Measurements from ENCODE around the gene PIEZO1.

Gene PIEZO1

GRCh38 chr16:88815901-88816589, 31.0 kb upstream of the PIEZO1 start:
- peak; percentile 74 for DNase-seq

GRCh38 chr16:88815227-88815626, 30.2 kb upstream of the PIEZO1 start:
- no peak for DNase-seq

GRCh38 chr16:88814144-88814502, 29.1 kb upstream of the PIEZO1 start:
- no peak for DNase-seq

GRCh38 chr16:88813269-88814143, 28.5 kb upstream of the PIEZO1 start:
- no peak for DNase-seq

- peak; percentile 77 for DNase-seq
Observed at GRCh38 chr16:88812513-88813268, 27.7 kb upstream of the PIEZO1 start.

- DNase-seq: peak; percentile 95
Observed at GRCh38 chr16:88811769-88812512, 26.9 kb upstream of the PIEZO1 start, which contains the start of gene APRT. Gene APRT, minus strand, starts transcription at chr16:88811928. Its CDS starts 29 bp downstream, at chr16:88811899.

GRCh38 chr16:88810912-88811768, 26.1 kb upstream of the PIEZO1 start:
- DNase-seq: peak; percentile 94

- peak; percentile 77 for DNase-seq
Observed at GRCh38 chr16:88810166-88810911, 25.3 kb upstream of the PIEZO1 start.

- DNase-seq: peak; percentile 61
Observed at GRCh38 chr16:88809676-88810165, 24.7 kb upstream of the PIEZO1 start.

- no peak for DNase-seq
Observed at GRCh38 chr16:88809068-88809675, 24.2 kb upstream of the PIEZO1 start.

- DNase-seq: no peak
Observed at GRCh38 chr16:88807626-88808453, 22.8 kb upstream of the PIEZO1 start.

- DNase-seq: no peak
Observed at GRCh38 chr16:88807142-88807625, 22.2 kb upstream of the PIEZO1 start.

- DNase-seq: no peak
Observed at GRCh38 chr16:88806491-88807111, 21.6 kb upstream of the PIEZO1 start.

GRCh38 chr16:88805887-88806393, 20.9 kb upstream of the PIEZO1 start:
- no peak for DNase-seq

GRCh38 chr16:88805340-88805715, 20.3 kb upstream of the PIEZO1 start:
- no peak for DNase-seq

GRCh38 chr16:88804552-88805339, 19.7 kb upstream of the PIEZO1 start:
- no peak for DNase-seq

- DNase-seq: no peak
Observed at GRCh38 chr16:88804173-88804551, 19.1 kb upstream of the PIEZO1 start.

Data from hematopoietic multipotent progenitor cell treated with erythropoietin and hydrocortisone succinate and interleukin-3 and kit ligand, for 4 days (in vitro differentiated cells).